22Rv1 (cell line): Measurements from ENCODE around the gene ELP4.

ENCODE experiments used
- H3K27ac ChIP-seq: fragments of 450-650 bp; 2 replicates; pipeline ENCODE4 v1.5.1; 2017
- ZFX ChIP-seq: fragments of 450-650 bp; IDR thresholded peaks from 2 replicates; pipeline ENCODE4 v1.6.1; 2017; ENCODE audit warnings: antibody characterized with exemption, borderline replicate concordance
- TF ChIP-seq, protein P1 (sequence below): fragments of 450-650 bp; IDR thresholded peaks from 2 replicates; pipeline ENCODE4 v1.5.1; 2017; ENCODE audit warnings: mild to moderate bottlenecking

Gene ELP4

GRCh38 chr11:31788085-31788484 is 278.5 kb downstream of the ELP4 start:
- TF ChIP-seq, protein P1, sequence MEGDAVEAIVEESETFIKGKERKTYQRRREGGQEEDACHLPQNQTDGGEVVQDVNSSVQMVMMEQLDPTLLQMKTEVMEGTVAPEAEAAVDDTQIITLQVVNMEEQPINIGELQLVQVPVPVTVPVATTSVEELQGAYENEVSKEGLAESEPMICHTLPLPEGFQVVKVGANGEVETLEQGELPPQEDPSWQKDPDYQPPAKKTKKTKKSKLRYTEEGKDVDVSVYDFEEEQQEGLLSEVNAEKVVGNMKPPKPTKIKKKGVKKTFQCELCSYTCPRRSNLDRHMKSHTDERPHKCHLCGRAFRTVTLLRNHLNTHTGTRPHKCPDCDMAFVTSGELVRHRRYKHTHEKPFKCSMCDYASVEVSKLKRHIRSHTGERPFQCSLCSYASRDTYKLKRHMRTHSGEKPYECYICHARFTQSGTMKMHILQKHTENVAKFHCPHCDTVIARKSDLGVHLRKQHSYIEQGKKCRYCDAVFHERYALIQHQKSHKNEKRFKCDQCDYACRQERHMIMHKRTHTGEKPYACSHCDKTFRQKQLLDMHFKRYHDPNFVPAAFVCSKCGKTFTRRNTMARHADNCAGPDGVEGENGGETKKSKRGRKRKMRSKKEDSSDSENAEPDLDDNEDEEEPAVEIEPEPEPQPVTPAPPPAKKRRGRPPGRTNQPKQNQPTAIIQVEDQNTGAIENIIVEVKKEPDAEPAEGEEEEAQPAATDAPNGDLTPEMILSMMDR, result no peak
- no peak for TF ChIP-seq ZFX
- no peak overlapping the region for H3K27ac ChIP-seq

DNA sequence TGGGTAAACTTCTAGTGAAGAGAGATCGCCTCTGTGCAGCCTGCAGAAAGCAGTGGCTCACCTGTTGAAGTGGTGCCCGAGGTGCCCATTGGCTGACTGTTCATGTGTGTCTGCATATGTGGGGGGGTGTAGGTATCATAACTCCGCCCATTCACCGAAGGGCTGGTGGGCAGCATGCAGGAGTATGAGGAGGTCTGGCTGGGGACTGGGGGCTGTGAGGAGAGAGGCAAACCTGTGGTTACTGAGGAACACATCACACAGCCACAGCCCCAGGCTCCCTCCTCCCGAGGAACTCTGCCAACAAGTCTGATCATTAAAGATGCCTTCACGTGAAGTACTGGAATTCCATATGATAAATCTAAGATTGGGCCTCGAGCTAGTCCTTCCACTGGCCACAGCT is 281.1 kb downstream of the ELP4 start:
- no peak overlapping the region for H3K27ac ChIP-seq
- no peak for TF ChIP-seq ZFX
- TF ChIP-seq, protein P1, result no peak

GRCh38 chr11:31792036-31792435 is 282.5 kb downstream of the ELP4 start:
- no peak overlapping the region for H3K27ac ChIP-seq
- TF ChIP-seq, protein P1, result no peak
- no peak for TF ChIP-seq ZFX

- H3K27ac ChIP-seq, result no peak overlapping the region
- TF ChIP-seq, protein P1, result no peak
- TF ChIP-seq ZFX, result no peak
Observed at GRCh38 chr11:31792456-31792855, 282.9 kb downstream of the ELP4 start.

GRCh38 chr11:31793264-31793663 is 283.7 kb downstream of the ELP4 start:
- TF ChIP-seq, protein P1, result no peak
- no peak overlapping the region for H3K27ac ChIP-seq

DNA sequence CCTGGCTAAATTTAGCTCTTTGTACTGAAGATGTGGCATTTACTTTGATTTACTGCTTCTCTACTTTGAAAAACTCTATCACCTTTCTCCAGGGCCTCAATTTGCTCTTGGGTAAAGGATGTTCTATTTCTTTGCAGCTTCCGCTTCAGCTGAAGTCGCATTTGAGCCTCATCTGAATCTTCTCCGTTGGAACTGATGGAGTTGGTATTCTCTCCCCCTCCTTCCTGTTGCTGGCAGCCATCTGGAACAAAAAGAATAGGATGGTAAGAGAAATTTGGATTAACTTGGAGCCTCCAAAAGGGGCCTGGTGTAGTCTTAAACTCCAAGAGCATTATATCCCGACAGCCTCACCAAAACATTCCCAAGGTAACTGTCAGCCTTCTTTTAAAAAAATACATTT is 285.0 kb downstream of the ELP4 start:
- no peak overlapping the region for H3K27ac ChIP-seq
- TF ChIP-seq, protein P1, result no peak

DNA sequence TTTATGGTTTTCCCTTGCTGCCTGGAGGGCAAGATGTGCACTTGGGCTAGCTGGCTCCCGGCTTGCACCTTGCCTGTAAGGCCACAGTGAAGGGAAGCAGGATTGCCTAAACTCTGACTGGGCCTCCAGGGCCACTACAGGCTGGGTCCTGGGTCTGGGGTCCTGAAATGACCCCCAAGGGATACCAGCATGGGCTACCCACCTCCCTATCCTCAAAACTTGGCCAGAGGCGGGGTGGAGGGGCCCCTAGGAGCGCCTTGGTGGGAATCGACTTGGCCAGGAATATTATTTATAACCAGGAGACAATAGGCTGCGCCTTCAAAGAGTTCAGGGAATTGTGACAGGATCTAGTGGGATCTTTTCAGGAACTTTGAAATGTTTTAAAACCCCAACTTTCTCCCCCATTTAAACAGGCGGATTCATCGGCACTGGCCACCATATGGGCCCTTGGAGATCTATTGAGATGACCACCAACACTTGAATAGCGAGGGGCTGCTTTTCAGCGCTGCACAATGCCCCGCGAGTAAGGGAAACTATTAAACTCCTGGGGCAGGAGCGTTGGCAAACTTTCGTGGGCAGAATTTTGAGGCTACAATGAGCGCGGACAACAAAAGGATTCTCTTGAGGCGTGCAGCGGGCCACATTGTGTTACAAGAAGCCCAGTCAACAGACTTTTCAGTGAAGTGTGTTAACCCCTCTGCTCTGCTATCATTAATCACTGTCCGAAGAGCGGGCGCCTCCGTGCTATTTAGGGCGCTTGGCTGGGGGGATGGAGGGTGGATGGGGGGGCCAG is 286.3 kb downstream of the ELP4 start:
- H3K27ac ChIP-seq, result no peak overlapping the region
- TF ChIP-seq ZFX, result no peak
- TF ChIP-seq, protein P1, result no peak
